NCI-H1436 (cell line): Measurements from ENCODE around the gene CYP27C1.

Source experiments
- DNase-seq: peaks from one replicate; lab custom pipeline; 2025; lab: John Stamatoyannopoulos, UW

Gene CYP27C1

GRCh38 chr2:127193164-127193966 is 26.7 kb downstream of the CYP27C1 start:
- no peak for DNase-seq

- DNase-seq = no peak
Observed at GRCh38 chr2:127191331-127192219, 28.5 kb downstream of the CYP27C1 start.

- DNase-seq = no peak
Observed at GRCh38 chr2:127188797-127189196, 31.3 kb downstream of the CYP27C1 start.

GRCh38 chr2:127187831-127188230 is 32.3 kb downstream of the CYP27C1 start:
- no peak for DNase-seq

- no peak for DNase-seq
Observed at GRCh38 chr2:127187081-127187775, 32.9 kb downstream of the CYP27C1 start.

GRCh38 chr2:127185705-127186104 is 34.4 kb downstream of the CYP27C1 start:
- no peak for DNase-seq

- no peak for DNase-seq
Observed at GRCh38 chr2:127185093-127185492, 35.0 kb downstream of the CYP27C1 start.

- DNase-seq = no peak
Observed at GRCh38 chr2:127183771-127184170, 36.3 kb downstream of the CYP27C1 start.

- DNase-seq = no peak
Observed at GRCh38 chr2:127182626-127183458, 37.3 kb downstream of the CYP27C1 start.

GRCh38 chr2:127181851-127182250 is 38.2 kb downstream of the CYP27C1 start:
- DNase-seq = no peak

GRCh38 chr2:127179766-127180165 is 40.3 kb downstream of the CYP27C1 start:
- no peak for DNase-seq

- DNase-seq = no peak
Observed at GRCh38 chr2:127177617-127178263, 42.4 kb downstream of the CYP27C1 start.

GRCh38 chr2:127176371-127177311 is 43.5 kb downstream of the CYP27C1 start:
- no peak for DNase-seq

- DNase-seq = no peak
Observed at GRCh38 chr2:127175751-127176354, 44.2 kb downstream of the CYP27C1 start.

GRCh38 chr2:127175041-127175721 is 44.9 kb downstream of the CYP27C1 start:
- DNase-seq = no peak

- DNase-seq = no peak
Observed at GRCh38 chr2:127174640-127175039, 45.5 kb downstream of the CYP27C1 start.

- DNase-seq = no peak
Observed at GRCh38 chr2:127174136-127174535, 46.0 kb downstream of the CYP27C1 start.

- DNase-seq = no peak
Observed at GRCh38 chr2:127173057-127173456, 47.0 kb downstream of the CYP27C1 start.

GRCh38 chr2:127172306-127172705 is 47.8 kb downstream of the CYP27C1 start:
- no peak for DNase-seq
